Measurements from ENCODE around the gene GSTP1.

DNA sequence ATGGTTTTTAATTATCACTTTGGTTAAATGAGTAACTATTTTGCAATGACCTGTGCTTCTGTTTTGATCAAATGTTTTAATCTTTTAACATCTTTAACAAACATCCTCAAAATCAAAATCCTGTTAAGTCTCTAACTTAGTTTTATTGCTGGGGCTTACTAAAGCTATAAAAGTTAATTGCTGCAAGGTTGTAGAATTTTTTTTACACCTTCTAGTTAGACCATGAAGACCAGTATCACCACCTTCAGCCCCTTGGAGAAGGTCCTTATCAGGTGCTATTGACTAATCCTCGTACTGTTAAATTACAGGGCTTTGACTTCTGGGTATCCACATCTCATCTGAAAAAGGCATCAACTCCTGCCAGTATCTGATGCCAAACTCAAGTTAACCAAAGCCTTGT, 48.1 kb upstream of the GSTP1 start:
- TF ChIP-seq POLR2A (conservative IDR thresholded peaks at IDR 0.05) (no peak), NCOA1 (IDR thresholded peaks at IDR 0.05; ENCODE audit: low read depth) (no peak), ZNF780A (CRISPR knock-in tag; IDR thresholded peaks at IDR 0.05) (no peak)
